Smooth muscle cell (in vitro differentiated cells): ENCODE measurements around the gene RYK. TPM values are rescaled to one million over a fixed set of nuclear protein-coding genes. Genes with fewer than 3 reads are reported as not detected.

Experiments
- DNase-seq: peaks from one replicate; lab custom pipeline; 2025; ENCODE audit not compliant: unreplicated experiment; lab: John Stamatoyannopoulos, UW
- H2AFZ ChIP-seq: fragments of 200-600 bp; sonication (generic); 2 replicates; pipeline ENCODE4 v1.6.0; 2016; ENCODE audit warnings: antibody characterized with exemption, low read depth, mild to moderate bottlenecking
- H3F3A ChIP-seq: fragments of 200-600 bp; sonication (generic); 2 replicates; pipeline ENCODE4 v1.6.0; 2017; ENCODE audit warnings: antibody characterized with exemption, low read depth
- H3K27ac ChIP-seq: fragments of 200-600 bp; sonication (generic); 2 replicates; pipeline ENCODE4 v1.5.1; 2016; ENCODE audit warnings: low read depth, mild to moderate bottlenecking
- H3K27me3 ChIP-seq: fragments of 200-600 bp; sonication (generic); 2 replicates; pipeline ENCODE4 v1.6.1; 2016; ENCODE audit warnings: low read depth, mild to moderate bottlenecking
- H3K36me3 ChIP-seq: fragments of 200-600 bp; sonication (generic); 2 replicates; pipeline ENCODE4 v1.5.1; 2016; ENCODE audit warnings: low read depth
- H3K4me1 ChIP-seq: fragments of 200-600 bp; sonication (generic); 2 replicates; pipeline ENCODE4 v1.5.1; 2016; ENCODE audit warnings: low read depth
- H3K4me2 ChIP-seq: fragments of 200-600 bp; sonication (generic); 2 replicates; pipeline ENCODE4 v1.6.0; 2016; ENCODE audit warnings: mild to moderate bottlenecking
- H3K4me3 ChIP-seq: fragments of 200-600 bp; sonication (generic); 2 replicates; pipeline ENCODE4 v1.5.1; 2016; ENCODE audit warnings: mild to moderate bottlenecking
- H3K79me2 ChIP-seq: fragments of 200-600 bp; sonication (generic); 2 replicates; pipeline ENCODE4 v1.6.0; 2016; ENCODE audit warnings: low read depth, mild to moderate bottlenecking
- H3K9ac ChIP-seq: fragments of 200-600 bp; sonication (generic); 2 replicates; pipeline ENCODE4 v1.6.0; 2016; ENCODE audit warnings: low read depth
- H3K9me3 ChIP-seq: fragments of 200-600 bp; sonication (generic); replicated peaks from 2 replicates; pipeline ENCODE4 v1.5.1; 2016; ENCODE audit warnings: low read depth
- H4K20me1 ChIP-seq: fragments of 200-600 bp; sonication (generic); 2 replicates; pipeline ENCODE4 v1.6.0; 2016; ENCODE audit warnings: low read depth
- WGBS: methylation state at CpG from one replicate; pipeline ENCODE4 v1.1.7; 2016; ENCODE audit warnings: low lambda C conversion rate; 5-methylcytosine and 5-hydroxymethylcytosine counted together
- polyA plus RNA-seq: library from polyadenylated mRNA; unstranded; fragments of >200 nt; fragmentation: Nextera tagmentation; extraction: Ambion mirVana; gene quantifications from 2 replicates; pipeline ENCODE4 v1.2.1, GENCODE V29; 2016
- total RNA-seq: library from RNA; depleted of rRNA; stranded (reverse); fragments of >200 nt; gene quantifications from 2 replicates; pipeline ENCODE4 v1.2.3, GENCODE V29; 2014
- TF ChIP-seq, protein P1 (sequence below): fragments of 200-600 bp; sonication (generic); IDR thresholded peaks from 2 replicates; pipeline ENCODE4 v1.5.1; 2017; ENCODE audit warnings: borderline replicate concordance, mild to moderate bottlenecking, antibody characterized with exemption; ENCODE audit not compliant: insufficient read depth, poor library complexity, severe bottlenecking

The RYK gene
- 65.0 and 77.9 TPM in 2 replicates for total RNA-seq
- polyA plus RNA-seq, result 32.6 and 35.8 TPM in 2 replicates

DNA sequence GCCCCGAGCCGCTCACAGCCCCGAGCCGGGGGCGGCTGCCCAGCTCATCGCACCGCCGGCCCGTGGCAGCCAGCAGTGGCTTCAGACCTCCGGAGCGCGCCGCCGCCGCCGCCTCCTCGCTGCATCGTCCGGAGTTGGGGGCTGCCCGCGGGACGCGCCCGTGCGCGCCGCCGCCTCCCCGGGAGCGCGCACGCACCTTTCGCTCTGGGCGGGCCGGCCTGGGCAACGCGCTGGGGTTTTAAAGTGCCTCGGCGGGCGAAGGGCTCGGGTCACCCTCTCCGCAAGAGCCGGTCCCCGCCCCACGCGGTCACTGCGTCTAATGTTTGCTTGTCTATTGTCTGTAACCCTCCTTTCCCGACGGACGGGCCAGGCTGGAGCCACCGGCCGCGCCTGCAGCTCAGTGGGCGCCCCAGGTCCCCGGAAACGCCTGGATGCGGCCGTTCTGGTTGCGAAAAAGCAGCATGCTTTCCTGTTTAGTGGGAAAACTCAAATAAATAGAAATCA, at the start of gene RYK:
RYK (minus strand) TSS at position 143 of the 504 bp plus-strand sequence. CDS start 205 bp downstream, outside the sequence.
- H2AFZ ChIP-seq, result peak within 1 kb of the TSS; percentile 96
- no peaks in the 10 kb centered on the region for H3K9me3 ChIP-seq
- peak within 1 kb of the TSS; percentile 66 for H3K9ac ChIP-seq
- peaks cover 20% of the 10 kb centered on the region for H3F3A ChIP-seq
- peaks cover 25% of the 10 kb centered on the region for H3K4me1 ChIP-seq
- 3% methylated on average over 39 of the region's 59 CpGs for WGBS
- H3K79me2 ChIP-seq, result peaks cover 42% of the 10 kb centered on the region
- peak within 1 kb of the TSS; percentile 71 for H3K27ac ChIP-seq
- peak within 1 kb of the TSS; percentile 86 for H3K4me3 ChIP-seq
- TF ChIP-seq, protein P1, sequence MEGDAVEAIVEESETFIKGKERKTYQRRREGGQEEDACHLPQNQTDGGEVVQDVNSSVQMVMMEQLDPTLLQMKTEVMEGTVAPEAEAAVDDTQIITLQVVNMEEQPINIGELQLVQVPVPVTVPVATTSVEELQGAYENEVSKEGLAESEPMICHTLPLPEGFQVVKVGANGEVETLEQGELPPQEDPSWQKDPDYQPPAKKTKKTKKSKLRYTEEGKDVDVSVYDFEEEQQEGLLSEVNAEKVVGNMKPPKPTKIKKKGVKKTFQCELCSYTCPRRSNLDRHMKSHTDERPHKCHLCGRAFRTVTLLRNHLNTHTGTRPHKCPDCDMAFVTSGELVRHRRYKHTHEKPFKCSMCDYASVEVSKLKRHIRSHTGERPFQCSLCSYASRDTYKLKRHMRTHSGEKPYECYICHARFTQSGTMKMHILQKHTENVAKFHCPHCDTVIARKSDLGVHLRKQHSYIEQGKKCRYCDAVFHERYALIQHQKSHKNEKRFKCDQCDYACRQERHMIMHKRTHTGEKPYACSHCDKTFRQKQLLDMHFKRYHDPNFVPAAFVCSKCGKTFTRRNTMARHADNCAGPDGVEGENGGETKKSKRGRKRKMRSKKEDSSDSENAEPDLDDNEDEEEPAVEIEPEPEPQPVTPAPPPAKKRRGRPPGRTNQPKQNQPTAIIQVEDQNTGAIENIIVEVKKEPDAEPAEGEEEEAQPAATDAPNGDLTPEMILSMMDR, result no peak
- H3K27me3 ChIP-seq, result no peaks in the 10 kb centered on the region
- H3K4me2 ChIP-seq, result peak within 1 kb of the TSS; percentile 94
- peak; percentile 39 for DNase-seq
- H4K20me1 ChIP-seq, result peaks cover 42% of the 10 kb centered on the region
- H3K36me3 ChIP-seq, result no peaks in the 10 kb centered on the region

DNA sequence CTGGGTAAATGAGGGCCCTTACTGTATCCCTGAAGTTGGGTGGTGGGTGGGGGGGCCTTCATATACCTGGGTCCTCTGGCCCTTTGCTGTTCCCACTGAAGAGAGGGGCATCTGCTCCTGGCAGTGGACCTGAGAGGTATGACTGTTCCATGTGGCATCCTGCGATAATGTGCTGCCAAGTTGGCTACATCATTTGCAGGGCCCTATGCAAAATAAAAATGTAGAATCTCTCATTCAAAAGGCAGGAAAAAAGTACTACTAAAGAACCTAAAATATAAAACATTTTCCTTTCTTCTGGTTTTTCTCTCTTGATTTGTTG, 49.2 kb upstream of the RYK start:
- no peak for DNase-seq
- WGBS, result 100% methylated on average over 1 of the region's 1 CpG
- H3K27me3 ChIP-seq, result no peaks in the 10 kb centered on the region
- H3K36me3 ChIP-seq, result no peaks in the 10 kb centered on the region
- no peaks in the 10 kb centered on the region for H4K20me1 ChIP-seq
- no peaks in the 10 kb centered on the region for H3F3A ChIP-seq
- no peak overlapping the region for H3K9ac ChIP-seq
- H2AFZ ChIP-seq, result no peak overlapping the region
- no peak overlapping the region for H3K27ac ChIP-seq
- TF ChIP-seq, protein P1, result no peak
- H3K79me2 ChIP-seq, result no peaks in the 10 kb centered on the region
- H3K4me2 ChIP-seq, result no peak overlapping the region
- H3K4me1 ChIP-seq, result no peaks in the 10 kb centered on the region
- H3K9me3 ChIP-seq, result peaks cover 4% of the 10 kb centered on the region
- no peak overlapping the region for H3K4me3 ChIP-seq

DNA sequence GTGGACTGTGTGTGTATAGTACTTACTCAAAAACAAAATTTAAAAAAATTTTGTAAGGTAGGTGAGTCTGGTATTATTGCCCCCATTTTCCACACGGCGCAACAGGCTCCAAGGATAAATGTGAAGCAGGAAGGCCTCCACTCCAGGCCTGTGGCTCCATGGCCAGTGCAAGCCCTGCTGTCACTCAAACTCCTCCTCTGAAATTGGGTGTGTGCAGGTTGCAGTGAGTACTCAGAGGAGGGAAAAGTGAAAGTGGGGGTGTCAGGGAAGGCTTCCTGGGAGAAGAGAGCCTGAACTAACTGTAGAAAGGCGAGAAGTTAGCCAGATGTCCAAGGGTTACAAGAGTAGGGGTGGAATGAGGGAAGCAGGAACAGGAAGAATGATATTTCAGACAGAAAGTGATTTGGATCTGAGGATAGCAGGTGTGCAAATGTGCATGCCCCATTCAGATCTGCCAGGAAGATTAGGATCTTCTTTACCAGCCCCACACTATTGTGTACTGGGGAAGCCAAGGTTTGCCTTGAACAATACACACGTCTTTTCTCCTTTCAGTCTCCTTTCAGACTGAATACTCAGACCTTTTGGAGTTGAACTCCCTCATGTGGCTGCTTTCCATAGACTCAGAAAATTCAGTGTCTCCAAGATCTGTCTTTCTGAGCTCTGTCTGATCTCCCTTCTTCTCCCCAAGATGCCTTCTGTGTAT, 48.7 kb upstream of the RYK start:
- Histone ChIP-seq H3K4me1 (no peaks in the 10 kb centered on the region), H3K4me3 (no peak overlapping the region), H2AFZ (no peak overlapping the region), H3K79me2 (no peaks in the 10 kb centered on the region), H3K27ac (no peak overlapping the region), H3F3A (no peaks in the 10 kb centered on the region), H3K36me3 (no peaks in the 10 kb centered on the region), H3K9me3 (peaks cover 4% of the 10 kb centered on the region), H3K9ac (no peak overlapping the region), H3K4me2 (no peak overlapping the region), H3K27me3 (no peaks in the 10 kb centered on the region), H4K20me1 (no peaks in the 10 kb centered on the region)
- DNase-seq, result no peak
- 81% methylated on average over 4 of the region's 4 CpGs for WGBS
- TF ChIP-seq, protein P1, result peak; percentile 16

DNA sequence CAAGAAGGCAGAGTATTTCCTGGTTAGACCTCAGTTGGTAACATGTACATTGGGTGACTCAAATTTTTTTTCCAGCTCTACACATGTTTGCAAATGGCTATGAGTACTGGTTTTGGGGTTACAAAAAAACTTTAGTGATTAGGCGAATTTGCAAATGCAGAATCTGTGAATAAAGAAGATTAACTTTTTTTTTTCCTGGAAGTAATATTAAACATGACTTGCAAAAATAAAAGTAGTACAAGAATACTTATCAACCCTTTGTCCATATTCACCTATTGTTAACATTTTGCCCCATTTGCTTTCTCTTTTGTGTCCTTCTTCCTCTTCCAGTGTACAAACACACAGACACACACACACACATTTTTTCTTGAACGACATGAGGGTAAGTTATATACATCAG, 47.6 kb upstream of the RYK start:
- no peak overlapping the region for H3K9ac ChIP-seq
- H3K9me3 ChIP-seq, result peaks cover 4% of the 10 kb centered on the region
- no peak overlapping the region for H3K4me2 ChIP-seq
- H4K20me1 ChIP-seq, result no peaks in the 10 kb centered on the region
- DNase-seq, result no peak
- TF ChIP-seq, protein P1, result no peak
- H3K4me1 ChIP-seq, result no peaks in the 10 kb centered on the region
- no peaks in the 10 kb centered on the region for H3K79me2 ChIP-seq
- 96% methylated on average over 2 of the region's 2 CpGs for WGBS
- no peaks in the 10 kb centered on the region for H3K36me3 ChIP-seq
- H3K27me3 ChIP-seq, result no peaks in the 10 kb centered on the region
- no peak overlapping the region for H3K4me3 ChIP-seq
- H3K27ac ChIP-seq, result no peak overlapping the region
- H2AFZ ChIP-seq, result no peak overlapping the region
- no peaks in the 10 kb centered on the region for H3F3A ChIP-seq
